DND-41 (cell line): Measurements from ENCODE around the gene SRP14.

Source experiments
- ATAC-seq: fragments of 200-7000 bp; cut with Tn5 transposase; 3 replicates; pipeline ENCODE4 v1.9.1; 2021; ENCODE audit warnings: low read depth; ENCODE audit not compliant: insufficient read depth
- DNase-seq: peaks from one replicate; pipeline ENCODE4 v3.0.0-alpha.2; 2020
- H2AFZ ChIP-seq: 2 replicates; pipeline ENCODE4 v1.6.0; 2012; ENCODE audit warnings: low read depth, low read length
- H3K27ac ChIP-seq: 2 replicates; pipeline ENCODE4 v1.5.1; 2012; ENCODE audit warnings: low read length, inconsistent platforms
- H3K27me3 ChIP-seq: fragments of 200-600 bp; sonication (generic); 2 replicates; pipeline ENCODE4 v1.6.0; 2012; ENCODE audit warnings: low read length, mild to moderate bottlenecking, inconsistent platforms; ENCODE audit not compliant: insufficient read depth, poor library complexity
- H3K36me3 ChIP-seq: 2 replicates; pipeline ENCODE4 v1.5.1; 2012; ENCODE audit warnings: low read length, inconsistent platforms; ENCODE audit not compliant: insufficient read depth
- H3K4me1 ChIP-seq: 2 replicates; pipeline ENCODE4 v1.5.1; 2012; ENCODE audit warnings: mild to moderate bottlenecking, low read length; ENCODE audit not compliant: insufficient read depth
- H3K4me2 ChIP-seq: 2 replicates; pipeline ENCODE4 v1.6.0; 2012; ENCODE audit warnings: mild to moderate bottlenecking, moderate library complexity, low read length, inconsistent platforms; ENCODE audit not compliant: insufficient read depth
- H3K4me3 ChIP-seq, 2 experiments: fragments of 200-600 bp in 1 of 2; shearing (Covaris generic) in 1 of 2; 2 replicates each; pipeline ENCODE4 v1.5.1; 2012 to 2016; ENCODE audit warnings: inconsistent platforms in 2 of 2, low read length in 2 of 2, mild to moderate bottlenecking in 2 of 2, low read depth in 1 of 2, moderate library complexity in 1 of 2
- H3K79me2 ChIP-seq: 2 replicates; pipeline ENCODE4 v1.6.0; 2012; ENCODE audit warnings: low read length, inconsistent platforms; ENCODE audit not compliant: insufficient read depth
- H3K9ac ChIP-seq: 2 replicates; pipeline ENCODE4 v1.6.0; 2012; ENCODE audit warnings: low read depth, mild to moderate bottlenecking, inconsistent platforms, low read length, moderate library complexity
- H3K9me3 ChIP-seq: 2 replicates; pipeline ENCODE4 v1.5.1; 2012; ENCODE audit warnings: low read length, moderate library complexity, mild to moderate bottlenecking, inconsistent platforms; ENCODE audit not compliant: insufficient read depth, severe bottlenecking
- H4K20me1 ChIP-seq: 2 replicates; pipeline ENCODE4 v1.6.0; 2012; ENCODE audit warnings: low read length; ENCODE audit not compliant: insufficient read depth
- EZH2 ChIP-seq: IDR thresholded peaks from 3 replicates; pipeline ENCODE4 v1.6.1; 2012; ENCODE audit warnings: borderline replicate concordance, low read depth, mild to moderate bottlenecking, moderate library complexity, low read length, inconsistent platforms; ENCODE audit not compliant: severe bottlenecking
- TF ChIP-seq, protein P1 (sequence below): IDR thresholded peaks from 2 replicates; pipeline ENCODE4 v1.5.1; 2012; ENCODE audit warnings: borderline replicate concordance, low read length, moderate library complexity, mild to moderate bottlenecking; ENCODE audit not compliant: poor library complexity, severe bottlenecking; ENCODE audit errors: extremely low read depth

Gene SRP14

DNA sequence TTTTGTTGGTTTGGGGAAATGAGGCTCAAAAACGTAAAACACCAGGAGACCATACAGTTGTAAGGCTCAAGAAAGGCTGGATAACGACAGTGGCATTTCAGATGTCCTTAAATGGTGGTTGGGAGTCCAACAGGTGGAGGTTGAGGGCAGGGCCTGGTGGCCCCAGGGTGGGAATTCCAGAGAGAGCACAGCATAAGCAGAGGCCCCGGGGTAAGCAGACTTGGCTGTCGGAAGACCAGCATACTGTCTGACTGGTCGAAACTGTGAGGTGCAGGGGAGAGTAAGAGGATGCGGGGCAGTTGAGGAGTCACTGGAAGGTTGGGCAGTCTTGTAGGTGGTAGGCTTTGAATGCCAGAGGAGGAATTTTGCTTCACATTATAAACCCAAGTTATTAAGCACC lies 48.3 kb downstream of the SRP14 start:
- Histone ChIP-seq H3K79me2 (no peaks in the 10 kb centered on the region), H3K9me3 (no peaks in the 10 kb centered on the region), H3K4me2 (no peak overlapping the region), H3K4me1 (no peaks in the 10 kb centered on the region), H3K27me3 (no peaks in the 10 kb centered on the region), H3K9ac (no peak overlapping the region), H3K27ac (no peak overlapping the region), H4K20me1 (no peaks in the 10 kb centered on the region), H3K36me3 (peaks cover 51% of the 10 kb centered on the region), H2AFZ (no peak overlapping the region), H3K4me3 (no peak overlapping the region)
- TF ChIP-seq EZH2, result no peak
- TF ChIP-seq, protein P1, sequence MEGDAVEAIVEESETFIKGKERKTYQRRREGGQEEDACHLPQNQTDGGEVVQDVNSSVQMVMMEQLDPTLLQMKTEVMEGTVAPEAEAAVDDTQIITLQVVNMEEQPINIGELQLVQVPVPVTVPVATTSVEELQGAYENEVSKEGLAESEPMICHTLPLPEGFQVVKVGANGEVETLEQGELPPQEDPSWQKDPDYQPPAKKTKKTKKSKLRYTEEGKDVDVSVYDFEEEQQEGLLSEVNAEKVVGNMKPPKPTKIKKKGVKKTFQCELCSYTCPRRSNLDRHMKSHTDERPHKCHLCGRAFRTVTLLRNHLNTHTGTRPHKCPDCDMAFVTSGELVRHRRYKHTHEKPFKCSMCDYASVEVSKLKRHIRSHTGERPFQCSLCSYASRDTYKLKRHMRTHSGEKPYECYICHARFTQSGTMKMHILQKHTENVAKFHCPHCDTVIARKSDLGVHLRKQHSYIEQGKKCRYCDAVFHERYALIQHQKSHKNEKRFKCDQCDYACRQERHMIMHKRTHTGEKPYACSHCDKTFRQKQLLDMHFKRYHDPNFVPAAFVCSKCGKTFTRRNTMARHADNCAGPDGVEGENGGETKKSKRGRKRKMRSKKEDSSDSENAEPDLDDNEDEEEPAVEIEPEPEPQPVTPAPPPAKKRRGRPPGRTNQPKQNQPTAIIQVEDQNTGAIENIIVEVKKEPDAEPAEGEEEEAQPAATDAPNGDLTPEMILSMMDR, result no peak
- DNase-seq (no peak), ATAC-seq (no peak)

DNA sequence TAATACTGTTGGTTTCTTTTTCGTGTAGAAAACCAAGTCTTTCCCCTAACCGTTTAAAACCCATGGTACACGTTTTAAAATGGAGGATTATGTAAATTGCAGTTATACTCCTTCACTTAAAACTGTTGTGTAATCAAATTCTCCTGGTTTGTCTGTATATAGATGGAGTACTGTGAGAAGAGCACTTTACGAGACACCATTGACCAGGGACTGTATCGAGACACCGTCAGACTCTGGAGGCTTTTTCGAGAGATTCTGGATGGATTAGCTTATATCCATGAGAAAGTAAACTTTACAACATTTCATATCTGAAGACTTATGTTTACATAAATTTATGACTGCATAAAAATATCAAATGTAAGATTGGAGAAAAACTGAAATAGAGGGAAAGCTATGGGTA lies 51.2 kb downstream of the SRP14 start:
- Histone ChIP-seq H3K9ac (no peak overlapping the region), H2AFZ (no peak overlapping the region), H3K9me3 (no peaks in the 10 kb centered on the region), H3K79me2 (no peaks in the 10 kb centered on the region), H3K36me3 (peaks cover 41% of the 10 kb centered on the region), H3K4me2 (no peak overlapping the region), H4K20me1 (no peaks in the 10 kb centered on the region), H3K27ac (no peak overlapping the region), H3K27me3 (no peaks in the 10 kb centered on the region), H3K4me1 (no peaks in the 10 kb centered on the region), H3K4me3 (no peak overlapping the region)
- no peak for DNase-seq
- no peak for TF ChIP-seq EZH2
- TF ChIP-seq, protein P1, result no peak
- no peak for ATAC-seq
